HCT116 (cell line): Measurements from ENCODE around the gene GPR84.

Experiments
- ATF3 ChIP-seq: IDR thresholded peaks from 2 replicates; pipeline ENCODE4 v1.6.1; 2012
- CEBPB ChIP-seq: IDR thresholded peaks from 2 replicates; pipeline ENCODE4 v1.6.1; 2012; ENCODE audit warnings: low read depth
- CTCF ChIP-seq, 3 experiments: fragments of 200-600 bp in 1 of 3; sonication (generic) in 1 of 3; IDR thresholded peaks in 2 of 3; conservative IDR thresholded peaks in 1 of 3; 2 replicates each; pipeline ENCODE4 v1.5.1; 2012 to 2017; ENCODE audit warnings: low read depth in 2 of 3, low read length in 2 of 3, antibody characterized with exemption in 1 of 3, borderline replicate concordance in 1 of 3, control low read depth in 1 of 3, mild to moderate bottlenecking in 1 of 3, mixed read lengths in 1 of 3, mixed run types in 1 of 3, moderate library complexity in 1 of 3; ENCODE audit not compliant: insufficient read depth in 1 of 3
- FOSL1 ChIP-seq: IDR thresholded peaks from 2 replicates; pipeline ENCODE4 v1.6.1; 2012; ENCODE audit warnings: low read depth
- POLR2A ChIP-seq: IDR thresholded peaks from 2 replicates; pipeline ENCODE4 v1.7.0; 2011; ENCODE audit warnings: borderline replicate concordance; ENCODE audit not compliant: insufficient read depth, insufficient read length; ENCODE audit errors: extremely low read depth
- RAD21 ChIP-seq: IDR thresholded peaks from 2 replicates; pipeline ENCODE4 v1.6.1; 2012; ENCODE audit warnings: low read depth, mild to moderate bottlenecking
- ZFX ChIP-seq: fragments of 450-650 bp; IDR thresholded peaks from 2 replicates; pipeline ENCODE4 v1.6.1; 2017
- TF ChIP-seq, protein P1 (sequence below): IDR thresholded peaks from 2 replicates; pipeline ENCODE4 v1.6.1; 2012; ENCODE audit warnings: low read depth

- no peak for TF ChIP-seq POLR2A
- TF ChIP-seq FOSL1 = no peak
- no peak for TF ChIP-seq CEBPB
- no peak for TF ChIP-seq CTCF (IDR thresholded peaks at IDR 0.05 in 2 of 3, conservative IDR thresholded peaks at IDR 0.05 in 1 of 3; ENCODE audit: borderline replicate concordance in 1 of 3, insufficient read depth in 1 of 3, low read depth in 2 of 3, low read length in 2 of 3)
- TF ChIP-seq RAD21 = no peak
- no peak for TF ChIP-seq ZFX
- TF ChIP-seq, protein P1, sequence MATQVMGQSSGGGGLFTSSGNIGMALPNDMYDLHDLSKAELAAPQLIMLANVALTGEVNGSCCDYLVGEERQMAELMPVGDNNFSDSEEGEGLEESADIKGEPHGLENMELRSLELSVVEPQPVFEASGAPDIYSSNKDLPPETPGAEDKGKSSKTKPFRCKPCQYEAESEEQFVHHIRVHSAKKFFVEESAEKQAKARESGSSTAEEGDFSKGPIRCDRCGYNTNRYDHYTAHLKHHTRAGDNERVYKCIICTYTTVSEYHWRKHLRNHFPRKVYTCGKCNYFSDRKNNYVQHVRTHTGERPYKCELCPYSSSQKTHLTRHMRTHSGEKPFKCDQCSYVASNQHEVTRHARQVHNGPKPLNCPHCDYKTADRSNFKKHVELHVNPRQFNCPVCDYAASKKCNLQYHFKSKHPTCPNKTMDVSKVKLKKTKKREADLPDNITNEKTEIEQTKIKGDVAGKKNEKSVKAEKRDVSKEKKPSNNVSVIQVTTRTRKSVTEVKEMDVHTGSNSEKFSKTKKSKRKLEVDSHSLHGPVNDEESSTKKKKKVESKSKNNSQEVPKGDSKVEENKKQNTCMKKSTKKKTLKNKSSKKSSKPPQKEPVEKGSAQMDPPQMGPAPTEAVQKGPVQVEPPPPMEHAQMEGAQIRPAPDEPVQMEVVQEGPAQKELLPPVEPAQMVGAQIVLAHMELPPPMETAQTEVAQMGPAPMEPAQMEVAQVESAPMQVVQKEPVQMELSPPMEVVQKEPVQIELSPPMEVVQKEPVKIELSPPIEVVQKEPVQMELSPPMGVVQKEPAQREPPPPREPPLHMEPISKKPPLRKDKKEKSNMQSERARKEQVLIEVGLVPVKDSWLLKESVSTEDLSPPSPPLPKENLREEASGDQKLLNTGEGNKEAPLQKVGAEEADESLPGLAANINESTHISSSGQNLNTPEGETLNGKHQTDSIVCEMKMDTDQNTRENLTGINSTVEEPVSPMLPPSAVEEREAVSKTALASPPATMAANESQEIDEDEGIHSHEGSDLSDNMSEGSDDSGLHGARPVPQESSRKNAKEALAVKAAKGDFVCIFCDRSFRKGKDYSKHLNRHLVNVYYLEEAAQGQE = no peak
- TF ChIP-seq ATF3 = no peak
Observed at GRCh38 chr12:54405573-54405972, 41.3 kb upstream of the GPR84 start.
